AG04450 (cell line): Measurements from ENCODE around the gene ALPG. TPM values are rescaled to one million over a fixed set of nuclear protein-coding genes. Genes with fewer than 3 reads are reported as not detected.
"Not testable (repeated sequence)": the region's sequence is repeated elsewhere in the genome, so short reads cannot be mapped to it uniquely, and the experiment has no call there.

ENCODE experiments used
- CTCF ChIA-PET: fragments of 300-600, 350-600 bp; formaldehyde crosslinking; extraction: SDS; loops from one replicate; lab custom pipeline; 2022; ENCODE audit warnings: antibody characterized with exemption, inconsistent platforms; lab: Charles Lee
- POLR2A ChIA-PET: fragments of 350-600 bp; formaldehyde crosslinking; extraction: SDS; loops from one replicate; lab custom pipeline; 2021; ENCODE audit warnings: antibody characterized with exemption, inconsistent platforms; lab: Yijun Ruan, JAX
- DNase-seq: peaks from one replicate; pipeline ENCODE4 v3.0.0-alpha.2; 2011; ENCODE audit warnings: low read depth, low spot score
- H3K27ac ChIP-seq: one replicate; pipeline ENCODE4 v1.5.1; 2012; ENCODE audit warnings: low read depth, low read length, control low read depth
- H3K27me3 ChIP-seq: one replicate; pipeline ENCODE4 v1.6.0; 2012; ENCODE audit warnings: low read length; ENCODE audit not compliant: control insufficient read depth, insufficient read depth
- H3K4me3 ChIP-seq: 2 replicates; pipeline ENCODE4 v1.5.1; 2011; ENCODE audit warnings: mild to moderate bottlenecking, low read depth, low read length, control low read depth
- H3K9me3 ChIP-seq: 2 replicates; pipeline ENCODE4 v1.5.1; 2012; ENCODE audit warnings: low read length; ENCODE audit not compliant: control insufficient read depth, insufficient read depth
- polyA plus RNA-seq: library from polyadenylated mRNA; depleted of rRNA; stranded (reverse); fragments of >200 nt; gene quantifications from 2 replicates; pipeline ENCODE4 v1.2.3, GENCODE V29; 2011
- TF ChIP-seq, protein P1 (sequence below): IDR thresholded peaks from 2 replicates; pipeline ENCODE4 v1.5.1; 2011; ENCODE audit warnings: low read depth, low read length, control low read depth, inconsistent platforms

Gene ALPG
- polyA plus RNA-seq, 1 experiment = not detected

- Histone ChIP-seq H3K4me3 (no peak overlapping the region), H3K27me3 (peaks cover 65% of the 10 kb centered on the region)
These were observed 14.6 kb downstream of the ALPG start for GRCh38 chr2:232421189-232421785.

GRCh38 chr2:232422051-232422450 lies 15.4 kb downstream of the ALPG start:
- Histone ChIP-seq H3K9me3 (peaks cover 14% of the 10 kb centered on the region), H3K27me3 (peaks cover 69% of the 10 kb centered on the region), H3K4me3 (no peak overlapping the region), H3K27ac (no peak overlapping the region)
- TF ChIP-seq, protein P1, sequence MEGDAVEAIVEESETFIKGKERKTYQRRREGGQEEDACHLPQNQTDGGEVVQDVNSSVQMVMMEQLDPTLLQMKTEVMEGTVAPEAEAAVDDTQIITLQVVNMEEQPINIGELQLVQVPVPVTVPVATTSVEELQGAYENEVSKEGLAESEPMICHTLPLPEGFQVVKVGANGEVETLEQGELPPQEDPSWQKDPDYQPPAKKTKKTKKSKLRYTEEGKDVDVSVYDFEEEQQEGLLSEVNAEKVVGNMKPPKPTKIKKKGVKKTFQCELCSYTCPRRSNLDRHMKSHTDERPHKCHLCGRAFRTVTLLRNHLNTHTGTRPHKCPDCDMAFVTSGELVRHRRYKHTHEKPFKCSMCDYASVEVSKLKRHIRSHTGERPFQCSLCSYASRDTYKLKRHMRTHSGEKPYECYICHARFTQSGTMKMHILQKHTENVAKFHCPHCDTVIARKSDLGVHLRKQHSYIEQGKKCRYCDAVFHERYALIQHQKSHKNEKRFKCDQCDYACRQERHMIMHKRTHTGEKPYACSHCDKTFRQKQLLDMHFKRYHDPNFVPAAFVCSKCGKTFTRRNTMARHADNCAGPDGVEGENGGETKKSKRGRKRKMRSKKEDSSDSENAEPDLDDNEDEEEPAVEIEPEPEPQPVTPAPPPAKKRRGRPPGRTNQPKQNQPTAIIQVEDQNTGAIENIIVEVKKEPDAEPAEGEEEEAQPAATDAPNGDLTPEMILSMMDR = no peak
- DNase-seq = no peak
- CTCF ChIA-PET = no interaction called here
- POLR2A ChIA-PET = no interaction called here

More at GRCh38 chr2:232421189-232421785, 14.6 kb downstream of the ALPG start:
- H3K9me3 ChIP-seq = peaks cover 14% of the 10 kb centered on the region
- H3K27ac ChIP-seq = no peak overlapping the region
- ChIA-PET POLR2A (no interaction called here), CTCF (no interaction called here)
- no peak for DNase-seq
- TF ChIP-seq, protein P1 = no peak

DNA sequence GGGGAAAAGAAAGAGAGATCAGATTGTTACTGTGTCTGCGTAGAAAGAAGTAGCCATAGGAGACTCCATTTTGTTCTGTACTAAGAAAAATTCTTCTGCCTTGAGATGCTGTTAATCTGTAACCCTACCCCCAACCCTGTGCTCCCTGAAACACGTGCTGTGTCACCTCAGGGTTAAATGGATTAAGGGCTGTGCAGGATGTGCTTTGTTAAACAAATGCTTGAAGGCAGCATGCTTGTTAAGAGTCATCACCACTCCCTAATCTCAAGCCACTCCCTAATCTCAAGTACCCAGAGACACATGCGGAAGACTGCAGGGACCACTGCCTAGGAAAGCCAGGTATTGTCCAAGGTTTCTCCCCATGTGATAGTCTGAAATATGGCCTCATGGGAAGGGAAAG lies 16.4 kb downstream of the ALPG start:
- Histone ChIP-seq H3K9me3 (peaks cover 14% of the 10 kb centered on the region), H3K27me3 (peaks cover 65% of the 10 kb centered on the region)
- DNase-seq, H3K27ac ChIP-seq, POLR2A ChIA-PET, CTCF ChIA-PET, H3K4me3 ChIP-seq: not testable (repeated sequence)

DNA sequence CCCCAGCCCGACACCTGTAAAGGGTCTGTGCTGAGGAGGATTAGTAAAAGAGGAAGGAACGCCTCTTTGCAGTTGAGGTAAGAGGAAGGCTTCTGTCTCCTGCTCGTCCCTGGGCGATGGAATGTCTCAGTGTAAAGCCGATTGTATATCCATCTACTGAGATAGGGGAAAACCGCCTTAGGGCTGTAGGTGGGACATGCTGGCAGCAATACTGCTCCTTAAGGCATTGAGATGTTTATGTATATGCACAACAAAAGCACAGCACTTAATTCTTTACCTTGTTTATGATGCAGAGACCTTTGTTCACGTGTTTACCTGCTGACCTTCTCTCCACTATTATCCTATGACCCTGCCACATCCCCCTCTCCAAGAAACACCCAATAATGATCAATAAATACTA lies 16.8 kb downstream of the ALPG start:
- POLR2A ChIA-PET, H3K4me3 ChIP-seq, H3K27ac ChIP-seq, CTCF ChIA-PET, DNase-seq: not testable (repeated sequence)
- peaks cover 61% of the 10 kb centered on the region for H3K27me3 ChIP-seq
- H3K9me3 ChIP-seq = peaks cover 14% of the 10 kb centered on the region

DNA sequence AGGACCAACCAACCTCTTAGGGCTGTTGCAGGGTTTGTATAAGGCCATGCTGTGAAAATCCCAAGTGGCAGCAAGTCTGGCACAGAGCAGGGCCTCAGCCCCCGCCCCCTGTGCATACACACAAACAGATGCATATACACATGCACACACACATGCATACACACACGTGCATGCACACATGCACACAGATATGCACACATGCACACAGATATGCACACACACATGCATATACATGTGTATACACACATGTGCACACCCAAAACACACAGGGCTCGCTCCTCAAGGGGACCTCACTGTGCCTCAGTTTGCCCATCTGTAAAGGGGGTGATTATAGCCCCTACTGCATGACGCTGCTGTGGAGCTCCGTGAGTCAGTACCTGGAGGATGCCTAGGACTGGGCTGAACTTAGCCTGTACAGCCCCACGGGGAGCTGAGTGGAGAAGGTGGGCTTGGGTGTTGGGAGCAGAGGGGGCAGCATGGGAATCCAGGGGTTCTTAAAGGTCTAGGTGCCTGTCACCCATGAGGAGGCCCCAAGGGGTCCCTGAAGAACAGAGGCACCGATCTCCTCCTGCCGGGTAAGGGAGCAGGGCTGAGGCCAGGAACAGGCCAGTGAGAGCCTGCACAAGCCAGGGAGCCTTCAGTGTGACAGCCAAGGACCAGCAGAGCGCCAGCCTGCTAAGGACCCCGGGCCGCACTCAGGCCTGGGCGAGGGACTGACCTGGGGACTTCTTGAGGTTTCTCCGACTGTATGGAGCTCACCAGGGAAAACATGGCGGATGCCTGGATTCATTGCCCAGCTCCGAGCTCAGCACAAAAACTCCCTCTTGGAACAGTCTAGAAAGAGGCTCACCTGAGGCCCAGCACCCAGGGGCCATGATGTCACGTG lies 25.3 kb downstream of the ALPG start:
- H3K9me3 ChIP-seq = no peaks in the 10 kb centered on the region
- no peak overlapping the region for H3K27ac ChIP-seq
- POLR2A ChIA-PET = no interaction called here
- H3K27me3 ChIP-seq = peaks cover 16% of the 10 kb centered on the region
- no peak for DNase-seq
- no peak overlapping the region for H3K4me3 ChIP-seq
- TF ChIP-seq, protein P1 = no peak
- CTCF ChIA-PET = no interaction called here

- Histone ChIP-seq H3K27ac (no peak overlapping the region), H3K4me3 (no peak overlapping the region), H3K27me3 (peaks cover 16% of the 10 kb centered on the region), H3K9me3 (no peaks in the 10 kb centered on the region)
- ChIA-PET CTCF (no interaction called here), POLR2A (no interaction called here)
- TF ChIP-seq, protein P1 = no peak
- no peak for DNase-seq
These were observed 26.0 kb downstream of the ALPG start for GRCh38 chr2:232432598-232433184.

GRCh38 chr2:232433622-232434021 lies 27.0 kb downstream of the ALPG start:
- H3K27ac ChIP-seq, CTCF ChIA-PET, H3K4me3 ChIP-seq, DNase-seq, H3K9me3 ChIP-seq, POLR2A ChIA-PET: not testable (repeated sequence)
- peaks cover 16% of the 10 kb centered on the region for H3K27me3 ChIP-seq
